Activated CD4-positive, alpha-beta T cell treated with anti-CD3 and anti-CD28 coated beads, Interleukin-2, amount 50 U/mL, for 1 hour (primary cell): ENCODE data around the gene PTPRN2.

Source experiments
- DNase-seq: peaks from one replicate; pipeline ENCODE4 v3.0.0-alpha.2; 2020

Gene PTPRN2

DNA sequence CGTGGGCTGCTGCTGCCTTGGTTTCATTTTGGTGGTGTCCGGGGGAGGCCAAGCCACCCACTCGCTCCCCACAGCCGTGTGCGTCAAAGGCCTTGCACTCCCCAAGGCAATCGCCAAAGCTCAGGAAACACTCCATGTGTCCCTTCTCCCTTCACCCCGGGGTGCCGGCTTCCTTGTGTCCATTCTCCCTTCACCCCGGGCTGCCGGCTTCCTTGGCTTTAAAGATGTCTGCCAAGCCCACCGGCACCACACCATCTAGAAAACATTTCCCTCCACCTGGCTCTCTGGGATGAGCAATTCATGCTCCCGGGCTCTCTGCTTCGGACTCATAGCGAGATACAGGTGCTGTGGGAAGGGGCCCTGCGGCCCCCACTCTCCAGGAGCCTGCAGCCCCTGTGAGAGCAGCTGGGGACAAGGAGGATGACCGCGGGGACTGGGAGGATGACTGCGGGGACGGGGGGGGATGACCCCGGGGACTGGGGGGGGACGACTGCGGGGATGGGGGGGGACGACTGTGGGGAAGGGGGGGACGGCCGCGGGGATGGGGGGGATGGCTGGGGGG, 928.7 kb downstream of the PTPRN2 start:
- no peak for DNase-seq

GRCh38 chr7:157657741-157658740, 929.6 kb downstream of the PTPRN2 start:
- DNase-seq = no peak

DNA sequence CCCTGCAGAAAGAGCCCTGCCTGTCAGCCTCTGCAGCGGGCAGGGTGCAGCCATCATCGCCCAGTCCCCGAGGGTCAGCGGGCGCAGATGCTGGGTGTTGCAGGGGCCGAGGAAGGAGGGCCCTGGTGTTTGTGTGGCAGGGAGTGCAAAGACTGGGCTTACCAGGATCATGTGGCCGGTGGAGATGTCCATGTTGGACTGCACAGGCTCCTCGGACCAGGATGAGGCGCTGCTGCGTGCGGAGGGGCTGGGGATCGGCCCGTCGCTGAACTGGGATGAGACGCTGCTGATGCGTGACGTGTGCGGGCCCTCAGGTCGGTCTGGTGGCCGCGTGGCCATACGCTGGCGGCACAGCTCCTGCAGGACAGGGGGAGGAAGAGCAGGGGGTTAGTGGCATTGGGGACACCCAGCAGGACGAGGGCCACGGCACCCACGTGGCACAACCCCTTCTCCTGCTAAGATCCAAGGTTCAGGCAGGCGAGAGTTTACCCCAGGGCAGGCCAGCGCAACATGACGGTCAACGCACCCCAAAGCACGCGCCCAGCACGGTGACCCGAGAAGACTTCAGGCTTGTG, 931.3 kb downstream of the PTPRN2 start:
- no peak for DNase-seq

DNA sequence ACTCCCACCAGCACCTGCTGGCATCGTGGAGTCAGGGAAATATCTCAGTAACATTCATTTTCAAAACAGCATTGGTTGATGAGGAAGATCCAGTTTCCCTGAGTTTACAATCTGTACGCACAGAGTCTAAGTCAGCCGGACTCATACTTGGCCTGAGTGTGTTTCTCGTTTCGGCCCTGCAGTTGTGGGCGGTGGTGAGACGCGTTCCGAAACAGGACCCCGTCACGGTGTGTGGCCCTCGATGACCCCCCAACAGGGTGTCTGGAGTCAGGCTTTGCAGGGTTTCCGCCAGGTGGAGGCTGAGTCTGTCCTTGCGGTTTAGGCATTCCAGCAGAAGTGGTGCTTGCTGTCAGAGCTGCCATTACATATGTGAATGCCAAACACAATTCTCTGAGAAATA, 933.3 kb downstream of the PTPRN2 start:
- DNase-seq = no peak

- DNase-seq = no peak
These were observed 933.8 kb downstream of the PTPRN2 start for GRCh38 chr7:157653827-157654207.

- no peak for DNase-seq
These were observed 934.4 kb downstream of the PTPRN2 start for GRCh38 chr7:157652954-157653826.

DNA sequence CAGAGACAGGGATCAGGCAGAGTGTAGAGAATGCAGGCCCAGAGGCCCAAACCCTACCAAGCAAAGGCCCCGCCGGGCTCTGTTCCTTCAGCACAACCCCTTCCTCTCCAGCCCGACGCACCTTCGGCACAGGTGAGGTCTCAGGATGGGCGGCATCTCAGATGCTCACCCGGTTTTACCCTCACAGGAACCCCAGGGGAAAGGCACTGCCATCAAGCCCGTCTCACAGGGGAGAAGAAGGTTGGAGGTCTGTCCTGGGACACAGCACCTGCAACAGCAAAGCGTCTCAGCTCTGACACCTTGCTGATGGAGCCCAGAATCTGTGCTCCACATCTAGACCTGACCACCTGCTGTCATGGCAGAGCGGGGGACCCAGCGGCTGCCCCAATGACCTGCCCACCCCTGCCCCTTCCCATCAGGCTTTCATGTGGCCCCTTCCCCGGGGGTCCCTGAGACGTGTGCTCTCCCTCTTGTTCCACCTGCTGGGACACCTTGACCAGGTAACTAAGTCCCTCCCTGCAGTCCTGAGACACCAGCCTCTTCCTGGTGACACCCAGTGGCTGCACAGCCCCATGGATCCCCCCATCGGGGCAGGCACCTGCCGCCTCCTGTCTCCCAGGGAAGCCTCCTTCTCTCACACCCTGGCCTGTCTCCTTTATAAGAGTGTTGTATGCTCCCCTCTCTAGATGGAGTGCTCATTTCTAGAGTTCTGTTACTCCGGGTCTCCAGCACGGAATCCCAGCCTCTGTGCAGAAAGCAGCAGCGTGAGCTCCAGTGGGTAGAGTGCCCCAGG, 935.3 kb downstream of the PTPRN2 start:
- no peak for DNase-seq

- no peak for DNase-seq
These were observed 936.1 kb downstream of the PTPRN2 start for GRCh38 chr7:157651366-157652160.

DNA sequence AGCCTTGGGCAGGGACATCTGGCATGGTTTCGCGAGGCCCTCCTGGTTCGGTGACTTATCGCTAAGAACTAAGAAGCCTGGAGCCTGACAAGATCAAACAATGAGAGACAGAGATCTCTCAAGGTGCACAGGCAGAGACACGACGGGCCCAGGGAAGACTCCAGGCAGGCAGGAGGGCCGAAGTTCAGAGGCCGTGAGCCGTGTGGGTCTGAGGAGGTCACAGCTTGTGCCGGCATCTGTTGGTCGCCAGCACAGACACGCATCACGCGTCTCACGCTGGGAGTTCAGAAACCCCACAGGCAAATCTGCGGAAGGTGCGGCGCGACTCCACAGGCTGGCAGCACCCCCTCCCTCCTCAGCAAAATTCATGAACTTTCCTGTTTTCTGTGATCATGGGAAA, 936.8 kb downstream of the PTPRN2 start:
- no peak for DNase-seq

- DNase-seq = no peak
These were observed 937.4 kb downstream of the PTPRN2 start for GRCh38 chr7:157650131-157650631.

- DNase-seq = no peak
These were observed 941.1 kb downstream of the PTPRN2 start for GRCh38 chr7:157646551-157646950.

GRCh38 chr7:157645539-157645938, 942.1 kb downstream of the PTPRN2 start:
- DNase-seq = no peak

- DNase-seq = no peak
These were observed 942.7 kb downstream of the PTPRN2 start for GRCh38 chr7:157644946-157645345.

DNA sequence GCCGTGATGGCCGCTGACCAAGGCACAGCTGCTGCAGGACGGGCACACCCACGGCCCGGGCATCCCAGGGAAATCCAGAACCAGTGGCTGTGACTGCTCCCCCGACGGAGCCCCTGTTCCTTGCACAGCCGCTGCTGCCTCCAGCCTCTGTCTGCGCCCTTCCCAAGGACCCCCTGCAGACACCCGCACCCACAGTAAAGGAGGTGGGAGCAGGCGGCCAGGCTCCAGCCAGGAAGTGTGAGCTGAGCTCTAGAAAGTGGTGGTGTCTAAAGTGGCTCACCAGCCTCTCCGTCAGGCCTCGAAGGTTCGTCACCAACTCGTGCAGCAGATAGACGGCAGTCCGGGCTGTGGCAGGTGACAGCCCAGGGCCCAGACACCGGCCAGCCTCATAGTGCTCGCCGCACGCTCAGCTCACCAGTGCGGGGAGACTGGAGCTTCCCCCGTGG, 944.1 kb downstream of the PTPRN2 start:
- DNase-seq = no peak

DNA sequence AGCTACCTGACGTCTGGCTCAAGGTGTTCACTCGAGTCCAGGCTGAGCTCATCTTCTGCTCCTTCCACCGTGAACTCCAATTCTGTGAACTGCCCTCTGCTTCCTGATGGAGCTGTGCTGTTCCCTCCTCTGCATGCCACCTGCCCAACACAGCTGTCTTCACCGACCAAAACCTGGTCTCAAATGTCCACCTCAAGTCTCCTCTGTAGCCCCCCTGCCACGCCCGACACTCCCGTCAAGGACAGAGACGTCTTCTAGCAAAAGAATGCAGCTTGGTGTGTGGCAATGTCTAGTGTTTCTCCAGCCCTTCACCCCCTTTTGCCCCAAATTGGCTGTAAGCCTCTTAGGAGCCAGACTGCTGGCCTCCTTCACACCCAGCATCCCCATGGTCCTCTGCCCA, 945.8 kb downstream of the PTPRN2 start:
- no peak for DNase-seq

DNA sequence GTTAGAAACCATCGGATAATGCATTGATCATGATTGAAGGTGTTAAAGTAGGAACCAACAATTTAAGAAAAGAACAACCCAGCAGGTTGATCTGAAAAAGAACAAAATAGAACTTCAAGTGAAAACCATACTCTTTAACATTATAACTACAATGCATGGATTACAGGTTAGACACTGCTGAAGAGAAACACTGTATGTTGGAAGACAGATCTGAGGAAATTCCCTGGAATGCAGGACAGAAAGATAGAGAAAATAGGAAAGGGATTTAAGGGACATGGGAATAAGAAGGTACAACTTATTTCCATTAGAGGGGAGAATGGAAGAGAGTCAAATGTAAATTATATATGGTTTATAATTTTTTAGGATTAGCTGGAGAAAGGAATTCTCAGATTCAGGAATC, 947.5 kb downstream of the PTPRN2 start:
- DNase-seq = no peak

DNA sequence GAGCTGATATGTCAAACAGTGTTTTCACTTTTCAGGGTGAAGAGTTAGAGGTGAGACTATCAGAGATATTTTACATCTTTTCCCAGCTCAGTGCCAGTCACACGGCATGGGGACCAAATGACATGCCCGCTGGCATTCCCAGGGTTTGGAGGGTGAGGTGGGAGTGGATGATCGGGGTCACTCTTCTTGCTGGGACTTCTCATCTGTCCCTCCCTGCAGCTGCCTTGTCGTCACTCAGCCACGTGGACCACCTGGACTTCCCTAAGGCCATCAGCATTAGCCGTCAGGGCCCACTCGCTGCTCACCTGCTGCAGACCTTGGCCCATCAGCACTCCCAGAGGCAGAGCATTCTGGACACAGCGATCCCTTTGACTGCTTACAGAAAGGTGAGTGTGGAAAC, 949.1 kb downstream of the PTPRN2 start:
- no peak for DNase-seq

GRCh38 chr7:157637216-157637949, 950.2 kb downstream of the PTPRN2 start:
- DNase-seq = no peak

DNA sequence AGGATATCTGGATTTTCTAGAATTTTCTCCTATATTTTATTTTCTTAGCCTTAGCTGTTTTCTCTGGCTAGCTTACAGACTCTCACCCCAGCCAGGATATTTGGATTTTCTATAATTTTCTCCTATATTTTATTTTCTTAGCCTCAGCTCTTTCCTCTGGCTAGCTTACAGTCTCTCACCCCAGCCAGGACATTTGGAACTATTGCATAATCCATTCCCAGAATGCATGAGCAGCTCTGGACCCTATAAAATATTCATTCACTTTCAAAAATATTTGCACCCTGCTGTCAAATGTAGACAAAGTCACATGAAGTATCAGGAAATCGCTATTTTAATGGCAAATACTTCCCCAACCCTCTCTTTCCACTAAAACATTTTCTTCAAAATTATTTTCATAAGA, 952.0 kb downstream of the PTPRN2 start:
- DNase-seq = no peak

GRCh38 chr7:157635148-157635500, 952.5 kb downstream of the PTPRN2 start:
- DNase-seq = no peak
